HAP-1 (cell line): Measurements from ENCODE around the gene RIN3.

ENCODE experiments used
- DNase-seq, 2 experiments: peaks; one replicate each; pipeline ENCODE4 v3.0.0-alpha.2; 2016 to 2020; ENCODE audit warnings: low spot score in 2 of 2
- H3K27me3 ChIP-seq: fragments of 250-450 bp; sonication (Bioruptor Pico); 2 replicates; pipeline ENCODE4 v1.5.1; 2020; ENCODE audit warnings: low read depth, mild to moderate bottlenecking, moderate library complexity
- H3K36me3 ChIP-seq: fragments of 250-450 bp; sonication (Bioruptor Pico); replicated peaks from 2 replicates; pipeline ENCODE4 v1.5.1; 2020; ENCODE audit warnings: mild to moderate bottlenecking
- H3K4me1 ChIP-seq: fragments of 250-450 bp; sonication (Bioruptor Pico); 2 replicates; pipeline ENCODE4 v1.5.1; 2020; ENCODE audit warnings: mild to moderate bottlenecking
- H3K4me3 ChIP-seq: fragments of 250-450 bp; sonication (Bioruptor Pico); 2 replicates; pipeline ENCODE4 v1.5.1; 2020; ENCODE audit warnings: mild to moderate bottlenecking, moderate library complexity
- H3K9me3 ChIP-seq: fragments of 250-450 bp; sonication (Bioruptor Pico); 2 replicates; pipeline ENCODE4 v1.5.1; 2020; ENCODE audit warnings: mild to moderate bottlenecking, moderate library complexity
- in situ Hi-C: fragments of 300-500 bp; cut with MboI; formaldehyde crosslinking; loops from 3 replicates; pipeline ENCODE4 v1.14.3; 2020; ENCODE audit warnings: low sequenced_read_pairs, inconsistent platforms, mixed read lengths

The RIN3 gene

GRCh38 chr14:92513204-92513965 is at the start of gene RIN3:
Gene RIN3, plus strand, starts transcription at chr14:92513781. Its CDS starts 152 bp downstream, at chr14:92513933.
- no peaks in the 10 kb centered on the region for H3K36me3 ChIP-seq
- peak; percentile 43 to 73 for DNase-seq
- no peaks in the 10 kb centered on the region for H3K9me3 ChIP-seq
- 0 out of 2 replicates have a peak, but pooled peaks cover 4% of the 10 kb centered on the region for H3K4me1 ChIP-seq
- H3K4me3 ChIP-seq: peak within 1 kb of the TSS; percentile 56
- H3K27me3 ChIP-seq: no peaks in the 10 kb centered on the region
- in situ Hi-C loops: no loop called here

GRCh38 chr14:92464156-92464555 is 49.4 kb upstream of the RIN3 start:
- no peaks in the 10 kb centered on the region for H3K36me3 ChIP-seq
- no peaks in the 10 kb centered on the region for H3K9me3 ChIP-seq
- in situ Hi-C loops: no loop called here
- H3K27me3 ChIP-seq: no peaks in the 10 kb centered on the region
- no peaks in the 10 kb centered on the region for H3K4me1 ChIP-seq
- H3K4me3 ChIP-seq: no peak overlapping the region
- no peak for DNase-seq

DNA sequence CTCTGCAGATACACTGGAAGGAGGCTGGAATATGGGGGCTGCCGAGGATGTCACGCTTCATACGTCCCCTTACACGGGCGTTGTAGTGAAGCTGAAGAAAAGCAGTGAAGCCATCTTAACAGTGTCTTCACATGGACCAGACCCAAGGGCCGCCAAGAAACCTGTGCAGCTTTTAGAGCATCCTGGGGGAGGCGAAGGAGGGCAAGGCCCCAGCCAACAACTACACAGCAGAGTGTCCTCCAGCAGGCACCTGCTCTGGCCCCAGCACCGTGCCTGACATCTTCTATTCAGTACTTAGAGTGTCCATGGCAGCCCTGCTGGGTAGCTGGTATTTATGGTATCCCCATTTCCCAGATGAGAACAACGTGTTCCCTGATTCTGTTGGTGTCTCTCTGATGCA is 48.9 kb upstream of the RIN3 start:
- in situ Hi-C loops: no loop called here
- Histone ChIP-seq H3K4me1 (no peaks in the 10 kb centered on the region), H3K27me3 (no peaks in the 10 kb centered on the region), H3K9me3 (no peaks in the 10 kb centered on the region), H3K36me3 (no peaks in the 10 kb centered on the region), H3K4me3 (no peak overlapping the region)
- no peak for DNase-seq

- no peaks in the 10 kb centered on the region for H3K4me1 ChIP-seq
- no peak for DNase-seq
- H3K36me3 ChIP-seq: no peaks in the 10 kb centered on the region
- no peaks in the 10 kb centered on the region for H3K27me3 ChIP-seq
- H3K4me3 ChIP-seq: no peak overlapping the region
- H3K9me3 ChIP-seq: no peaks in the 10 kb centered on the region
- in situ Hi-C loops: no loop called here
Observed at GRCh38 chr14:92465353-92466055, 48.1 kb upstream of the RIN3 start.

DNA sequence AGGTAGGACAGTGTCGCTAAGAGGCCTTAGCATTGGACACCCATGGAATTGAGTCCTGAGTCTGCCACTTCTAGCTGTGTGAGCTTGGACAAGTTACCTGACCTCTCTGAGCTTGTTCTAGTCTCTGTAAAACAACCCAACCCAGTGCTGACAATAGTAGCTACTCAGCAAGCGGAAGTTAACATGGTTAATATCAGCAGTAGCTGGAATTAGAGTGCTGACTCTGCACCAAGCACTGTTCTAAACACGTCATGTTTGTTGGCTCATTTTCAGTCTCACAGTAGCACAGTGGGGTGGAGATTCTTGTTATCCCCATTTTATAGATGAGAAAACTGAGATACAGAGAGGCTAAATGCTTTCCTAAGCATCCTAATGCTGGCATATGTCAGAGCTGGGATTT is 47.5 kb upstream of the RIN3 start:
- DNase-seq: no peak
- H3K27me3 ChIP-seq: no peaks in the 10 kb centered on the region
- no peaks in the 10 kb centered on the region for H3K9me3 ChIP-seq
- H3K36me3 ChIP-seq: no peaks in the 10 kb centered on the region
- no peaks in the 10 kb centered on the region for H3K4me1 ChIP-seq
- in situ Hi-C loops: no loop called here
- no peak overlapping the region for H3K4me3 ChIP-seq

DNA sequence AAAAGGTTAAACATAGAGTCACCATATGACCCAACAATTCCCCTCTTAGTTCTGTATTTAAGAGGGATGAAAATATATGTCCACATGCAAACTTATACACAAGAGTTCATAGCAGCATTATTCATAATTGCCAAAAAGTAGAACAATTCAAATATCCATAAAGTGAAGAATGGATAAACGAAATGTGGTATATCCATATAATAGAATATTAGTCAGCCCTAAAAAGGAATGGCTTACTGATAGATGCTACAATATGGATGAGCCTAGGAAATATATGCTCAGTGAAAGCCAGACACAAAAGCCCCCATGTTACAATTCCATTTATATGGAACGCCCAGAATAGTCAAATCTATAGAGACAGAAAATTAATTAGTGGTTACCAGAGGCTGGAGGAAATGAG is 44.1 kb upstream of the RIN3 start:
- Histone ChIP-seq H3K4me3 (no peak overlapping the region), H3K27me3 (no peaks in the 10 kb centered on the region), H3K36me3 (no peaks in the 10 kb centered on the region), H3K4me1 (no peaks in the 10 kb centered on the region), H3K9me3 (no peaks in the 10 kb centered on the region)
- DNase-seq: no peak
- in situ Hi-C loops: no loop called here

DNA sequence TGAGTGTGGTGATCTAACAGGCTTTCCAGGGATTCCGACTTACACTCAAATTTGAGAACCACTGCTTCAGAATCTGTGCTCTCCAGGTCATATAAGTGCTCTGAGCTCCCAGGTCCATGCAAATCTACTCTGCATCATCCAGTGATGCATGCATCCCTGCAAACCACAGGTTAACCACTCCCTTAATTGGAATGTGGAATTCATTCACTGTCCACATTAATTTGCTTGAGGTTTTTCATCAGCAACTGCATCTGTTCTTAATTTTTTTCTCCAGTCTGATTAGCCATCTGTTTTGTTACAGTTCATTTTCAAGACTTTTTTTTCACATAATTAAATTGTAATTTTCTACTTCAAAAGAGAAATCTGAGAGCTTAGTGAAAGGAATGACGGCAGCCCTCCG is 43.4 kb upstream of the RIN3 start:
- no peaks in the 10 kb centered on the region for H3K9me3 ChIP-seq
- in situ Hi-C loops: no loop called here
- H3K4me1 ChIP-seq: no peaks in the 10 kb centered on the region
- H3K27me3 ChIP-seq: no peaks in the 10 kb centered on the region
- no peak overlapping the region for H3K4me3 ChIP-seq
- peak in 1 of 2 experiments; percentile 10 for DNase-seq
- no peaks in the 10 kb centered on the region for H3K36me3 ChIP-seq

GRCh38 chr14:92470811-92471210 is 42.8 kb upstream of the RIN3 start:
- Histone ChIP-seq H3K4me3 (no peak overlapping the region), H3K36me3 (no peaks in the 10 kb centered on the region), H3K4me1 (no peaks in the 10 kb centered on the region), H3K9me3 (no peaks in the 10 kb centered on the region), H3K27me3 (no peaks in the 10 kb centered on the region)
- in situ Hi-C loops: no loop called here
- DNase-seq: no peak

- DNase-seq: no peak
- Histone ChIP-seq H3K36me3 (no peaks in the 10 kb centered on the region), H3K9me3 (no peaks in the 10 kb centered on the region), H3K27me3 (no peaks in the 10 kb centered on the region), H3K4me1 (no peaks in the 10 kb centered on the region), H3K4me3 (no peak overlapping the region)
- in situ Hi-C loops: no loop called here
Observed at GRCh38 chr14:92471919-92472318, 41.7 kb upstream of the RIN3 start.

DNA sequence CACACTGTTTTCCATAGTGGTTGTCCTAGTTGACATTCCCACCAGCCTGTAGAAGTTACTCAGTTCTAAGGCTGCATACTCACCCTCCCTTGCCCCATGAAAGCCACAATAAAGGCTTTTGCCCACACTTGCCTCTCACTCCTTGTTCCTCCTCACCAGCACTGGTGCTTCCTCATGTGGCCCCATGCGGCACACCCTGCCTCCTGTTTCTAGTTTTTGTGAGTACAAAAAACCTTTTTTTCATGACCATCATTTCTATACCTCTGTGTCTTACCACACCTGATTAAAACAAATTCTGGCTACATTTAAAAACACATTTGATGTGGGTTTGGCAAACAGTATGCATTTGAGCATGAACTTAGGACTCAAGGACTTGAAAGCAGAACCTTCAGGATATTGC is 40.7 kb upstream of the RIN3 start:
- in situ Hi-C loops: no loop called here
- H3K4me3 ChIP-seq: no peak overlapping the region
- H3K27me3 ChIP-seq: no peaks in the 10 kb centered on the region
- no peak for DNase-seq
- H3K4me1 ChIP-seq: no peaks in the 10 kb centered on the region
- H3K36me3 ChIP-seq: no peaks in the 10 kb centered on the region
- H3K9me3 ChIP-seq: no peaks in the 10 kb centered on the region

- Histone ChIP-seq H3K9me3 (no peaks in the 10 kb centered on the region), H3K27me3 (no peaks in the 10 kb centered on the region), H3K4me1 (no peaks in the 10 kb centered on the region), H3K36me3 (no peaks in the 10 kb centered on the region), H3K4me3 (no peak overlapping the region)
- in situ Hi-C loops: no loop called here
- DNase-seq: no peak
Observed at GRCh38 chr14:92473261-92473968, 40.2 kb upstream of the RIN3 start.

DNA sequence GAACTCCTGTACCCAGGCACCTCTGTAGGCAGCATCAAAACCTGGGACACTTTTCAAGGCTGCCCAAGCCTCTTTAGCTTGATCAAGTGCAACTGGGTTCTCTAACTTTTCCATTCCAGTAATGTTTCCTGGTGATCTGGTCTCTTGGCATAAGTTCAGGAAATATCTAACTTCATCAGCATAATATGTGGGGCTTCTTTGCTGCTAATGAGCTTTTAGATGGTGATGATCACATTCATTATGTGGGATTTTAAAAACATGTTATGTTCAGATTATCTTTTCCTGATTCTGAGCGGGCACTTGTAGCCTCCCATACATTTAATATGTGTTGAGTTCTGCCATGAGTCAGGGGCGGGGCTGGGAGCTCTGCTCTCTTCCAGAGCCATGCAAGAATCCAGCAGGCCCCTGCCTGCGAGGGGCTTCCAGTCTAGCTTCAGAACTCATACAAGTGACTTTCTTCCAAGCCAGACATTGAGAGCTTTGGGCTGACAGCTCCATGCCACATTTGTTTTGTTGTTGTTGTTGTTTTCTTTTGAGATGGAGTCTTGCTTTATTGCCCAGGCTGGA is 39.5 kb upstream of the RIN3 start:
- H3K4me1 ChIP-seq: no peaks in the 10 kb centered on the region
- in situ Hi-C loops: no loop called here

DNA sequence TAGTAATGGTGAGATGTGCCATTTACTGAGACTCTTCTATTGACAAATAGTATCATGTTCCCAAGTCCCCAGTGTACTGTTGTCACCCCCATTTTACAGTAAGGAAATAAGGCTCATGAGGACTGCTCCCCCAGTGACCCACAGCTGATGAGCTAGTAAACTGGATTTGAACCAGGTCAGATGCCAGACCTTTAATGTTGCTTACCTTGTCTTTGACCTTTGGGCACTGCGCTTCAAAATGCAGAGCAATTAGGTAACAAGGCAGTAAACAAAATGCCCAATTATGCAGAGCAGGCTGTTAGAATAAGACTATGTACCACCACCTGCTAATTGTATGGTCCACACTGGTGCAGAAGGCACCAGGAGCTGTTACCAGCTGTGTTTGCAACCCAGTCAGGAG is 38.5 kb upstream of the RIN3 start:
- Histone ChIP-seq H3K36me3 (no peaks in the 10 kb centered on the region), H3K4me1 (no peaks in the 10 kb centered on the region), H3K9me3 (no peaks in the 10 kb centered on the region), H3K27me3 (no peaks in the 10 kb centered on the region), H3K4me3 (no peak overlapping the region)
- DNase-seq: no peak
- in situ Hi-C loops: no loop called here

More for the DNA sequence above, 39.5 kb upstream of the RIN3 start:
- no peaks in the 10 kb centered on the region for H3K36me3 ChIP-seq
- no peaks in the 10 kb centered on the region for H3K27me3 ChIP-seq
- H3K4me3 ChIP-seq: no peak overlapping the region
- DNase-seq: no peak
- H3K9me3 ChIP-seq: no peaks in the 10 kb centered on the region
